A673 (cell line): ENCODE measurements around the gene SLX4IP.

Source experiments
- EZH2 ChIP-seq: fragments of 200-600 bp; sonication (generic); IDR thresholded peaks from 2 replicates; pipeline ENCODE4 v1.6.1; 2017; ENCODE audit warnings: borderline replicate concordance, low read depth, mild to moderate bottlenecking, mixed read lengths, antibody characterized with exemption, low read length; ENCODE audit not compliant: poor library complexity, severe bottlenecking
- TF ChIP-seq, protein P1 (sequence below): fragments of 300-800, 200-600 bp; sonication (generic); conservative IDR thresholded peaks from 2 replicates; pipeline ENCODE4 v1.5.1; 2017; ENCODE audit warnings: low read depth, mild to moderate bottlenecking, antibody characterized with exemption, low read length, moderate library complexity, mixed read lengths

DNA sequence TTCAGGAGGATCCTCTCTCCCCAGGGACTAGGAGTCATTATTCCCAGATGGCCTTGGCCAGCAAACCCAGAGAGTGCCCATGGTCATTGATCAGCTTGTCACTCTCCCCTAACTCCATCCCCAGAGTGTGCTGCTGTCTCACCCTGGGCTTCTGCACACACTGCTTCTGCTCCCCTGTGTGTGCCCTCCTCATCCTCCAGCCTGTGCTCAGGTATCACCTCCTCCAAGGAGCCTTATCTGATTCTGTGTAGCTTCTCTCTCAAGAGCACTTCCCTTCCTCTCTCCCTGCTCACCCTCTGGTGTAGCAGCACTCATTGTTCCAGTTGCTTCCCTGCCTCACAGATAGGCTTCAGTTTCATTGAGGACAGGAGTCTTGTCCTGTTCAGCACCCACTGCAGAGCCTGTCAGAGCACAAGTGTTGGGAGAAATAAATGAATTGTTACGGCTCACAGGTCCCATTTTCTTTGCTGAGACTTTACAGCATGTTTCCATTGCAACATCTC lies 136.3 kb downstream of the SLX4IP start:
- TF ChIP-seq, protein P1, sequence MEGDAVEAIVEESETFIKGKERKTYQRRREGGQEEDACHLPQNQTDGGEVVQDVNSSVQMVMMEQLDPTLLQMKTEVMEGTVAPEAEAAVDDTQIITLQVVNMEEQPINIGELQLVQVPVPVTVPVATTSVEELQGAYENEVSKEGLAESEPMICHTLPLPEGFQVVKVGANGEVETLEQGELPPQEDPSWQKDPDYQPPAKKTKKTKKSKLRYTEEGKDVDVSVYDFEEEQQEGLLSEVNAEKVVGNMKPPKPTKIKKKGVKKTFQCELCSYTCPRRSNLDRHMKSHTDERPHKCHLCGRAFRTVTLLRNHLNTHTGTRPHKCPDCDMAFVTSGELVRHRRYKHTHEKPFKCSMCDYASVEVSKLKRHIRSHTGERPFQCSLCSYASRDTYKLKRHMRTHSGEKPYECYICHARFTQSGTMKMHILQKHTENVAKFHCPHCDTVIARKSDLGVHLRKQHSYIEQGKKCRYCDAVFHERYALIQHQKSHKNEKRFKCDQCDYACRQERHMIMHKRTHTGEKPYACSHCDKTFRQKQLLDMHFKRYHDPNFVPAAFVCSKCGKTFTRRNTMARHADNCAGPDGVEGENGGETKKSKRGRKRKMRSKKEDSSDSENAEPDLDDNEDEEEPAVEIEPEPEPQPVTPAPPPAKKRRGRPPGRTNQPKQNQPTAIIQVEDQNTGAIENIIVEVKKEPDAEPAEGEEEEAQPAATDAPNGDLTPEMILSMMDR = no peak
- TF ChIP-seq EZH2 = no peak
